Transverse colon (tissue), 4 donors: ENCODE data around the gene SPCS3. TPM values are rescaled to one million over a fixed set of nuclear protein-coding genes. Genes with fewer than 3 reads are reported as not detected.
A peak's percentile ranks its signal among the peaks of the same experiment; 100 is the strongest.

Experiments
- DNase-seq: peaks from one replicate; pipeline ENCODE4 v3.0.0-alpha.2; 2019
- H3K27ac ChIP-seq, 4 donors: fragments of 200-600 bp; sonication (generic); 2 replicates each; pipeline ENCODE4 v1.5.1; 2016 to 2018; ENCODE audit warnings: inconsistent platforms in 4 of 4
- H3K27me3 ChIP-seq: fragments of 200-600 bp; sonication (generic); 2 replicates; pipeline ENCODE4 v1.5.1; 2017; ENCODE audit warnings: inconsistent platforms
- H3K36me3 ChIP-seq, 4 donors: fragments of 200-600 bp; sonication (generic); 2 replicates each; pipeline ENCODE4 v1.5.1; 2017 to 2019; ENCODE audit warnings: inconsistent platforms in 4 of 4
- H3K4me1 ChIP-seq, 4 donors: fragments of 200-600 bp; sonication (generic); 2 replicates each; pipeline ENCODE4 v1.5.1; 2017 to 2020; ENCODE audit warnings: inconsistent platforms in 4 of 4
- H3K4me3 ChIP-seq, 4 donors: fragments of 200-600 bp; sonication (generic); 1 replicate in 1 of 4; 2 replicates in 3 of 4; pipeline versions ENCODE4 v1.5.1 to v1.6.1; 2017 to 2019; ENCODE audit warnings: inconsistent platforms in 4 of 4
- H3K9me3 ChIP-seq, 2 donors: fragments of 200-600 bp; sonication (generic); 2 replicates each; pipeline ENCODE4 v1.5.1; 2017 to 2019; ENCODE audit warnings: inconsistent platforms in 2 of 2
- EP300 ChIP-seq: sonication (generic); formaldehyde crosslinking; IDR thresholded peaks from one replicate; pipeline ENCODE4 v1.6.1; 2017; ENCODE audit warnings: antibody characterized with exemption, low read depth
- POLR2A ChIP-seq: fragments of 450-650 bp; IDR thresholded peaks from one replicate; pipeline ENCODE4 v1.6.1; 2016; ENCODE audit warnings: antibody characterized with exemption, mild to moderate bottlenecking, moderate library complexity
- POLR2AphosphoS5 ChIP-seq, 3 donors: sonication (generic); formaldehyde crosslinking; IDR thresholded peaks; one replicate each; pipeline ENCODE4 v1.6.1; 2016; ENCODE audit warnings: antibody characterized with exemption in 3 of 3
- WGBS, 2 donors: methylation state at CpG; one replicate each; pipeline ENCODE4 v1.1.5; 2018; ENCODE audit warnings: low coverage in 1 of 2; 5-methylcytosine and 5-hydroxymethylcytosine counted together
- in situ Hi-C, 4 donors: fragments of 200-750 bp; cut with MboI; loops; one replicate each; pipeline versions ENCODE4 v1.15.0 to v1.15.1; 2017; ENCODE audit warnings: low sequenced_read_pairs in 3 of 4, low pct_ligation_motif_present in 1 of 4, low pct_unique_long_range_greater_than_20kb in 1 of 4
- intact Hi-C: fragments of 100-400 bp; cut with DNase I; formaldehyde crosslinking; loops from one replicate; pipeline ENCODE4 v1.15.1; 2023; ENCODE audit warnings: low total_unique reads
- total RNA-seq, 4 donors: library from RNA; depleted of rRNA; stranded (reverse); fragments of >200 nt; gene quantifications; one replicate each; pipeline ENCODE4 v1.1.0, GENCODE V29; 2016
- TF ChIP-seq, protein P1 (sequence below), 5 experiments: fragments of 200-600 bp in 3 of 5; fragments of 450-650 bp in 2 of 5; sonication (generic) in 3 of 5; IDR thresholded peaks; 1 replicate in 2 of 5; 2 replicates in 3 of 5; pipeline ENCODE4 v1.5.1; 2016 to 2017; ENCODE audit warnings: antibody characterized with exemption in 5 of 5, inconsistent platforms in 3 of 5, mild to moderate bottlenecking in 2 of 5, moderate library complexity in 1 of 5

The SPCS3 gene
- 10 to 100 TPM; 23.2 to 77.8 (median 33.8) TPM for total RNA-seq

DNA sequence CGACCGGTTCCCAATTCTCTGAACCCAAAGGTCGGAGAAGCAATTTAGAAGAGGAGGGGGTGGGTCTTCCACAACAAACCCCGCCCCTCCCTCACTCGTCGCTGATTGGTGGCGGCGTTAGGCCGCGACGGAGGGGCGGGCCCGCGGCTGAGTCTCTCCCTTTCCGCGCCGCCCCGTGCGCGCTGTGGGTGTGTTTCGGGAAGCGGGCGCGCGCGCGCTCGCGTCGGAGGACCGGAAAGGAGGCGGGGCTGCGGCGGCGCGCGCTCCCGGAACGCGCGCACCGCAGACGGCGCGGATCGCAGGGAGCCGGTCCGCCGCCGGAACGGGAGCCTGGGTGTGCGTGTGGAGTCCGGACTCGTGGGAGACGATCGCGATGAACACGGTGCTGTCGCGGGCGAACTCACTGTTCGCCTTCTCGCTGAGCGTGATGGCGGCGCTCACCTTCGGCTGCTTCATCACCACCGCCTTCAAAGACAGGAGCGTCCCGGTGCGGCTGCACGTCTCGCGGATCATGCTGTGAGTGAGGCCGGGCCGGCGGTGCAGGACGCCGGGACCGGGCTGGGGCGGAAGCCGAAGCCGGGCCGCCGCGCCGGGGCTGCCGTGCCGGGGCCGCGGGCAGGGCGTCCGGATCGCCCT is at the start of gene SPCS3:
Gene SPCS3, plus strand, starts transcription at position 263 of the 636 bp plus-strand sequence. Its CDS starts 111 bp downstream, at position 374.
- no peaks in the 10 kb centered on the region for H3K9me3 ChIP-seq
- DNase-seq = peak; percentile 97
- H3K4me3 ChIP-seq = peak within 1 kb of the TSS; percentile 68 to 95 (median 94)
- intact Hi-C loops (no loop called here), in situ Hi-C loops (loop anchor here in 2 of 4 donors (10.0 to 25.0 kb wide), 2 partner anchors 125 to 258 kb away; partner anchors contain the start of genes SPATA4 (in 1 of the 2) and WDR17 (in 1 of the 2))
- H3K27me3 ChIP-seq = no peaks in the 10 kb centered on the region
- no peaks in the 10 kb centered on the region for H3K36me3 ChIP-seq
- TF ChIP-seq POLR2AphosphoS5 (IDR thresholded peaks at IDR 0.05) = peak; percentile 84 to 95 (median 94)
- TF ChIP-seq EP300 = no peak
- peak; percentile 82 for TF ChIP-seq POLR2A
- WGBS, 2 donors = 0 to 1% methylated on average over 3 to 32 of the region's 94 CpGs
- peaks cover 0 to 44% (median 34%) of the 10 kb centered on the region in 4 donors for H3K4me1 ChIP-seq
- peak within 1 kb of the TSS; percentile 96 to 100 (median 99) for H3K27ac ChIP-seq

DNA sequence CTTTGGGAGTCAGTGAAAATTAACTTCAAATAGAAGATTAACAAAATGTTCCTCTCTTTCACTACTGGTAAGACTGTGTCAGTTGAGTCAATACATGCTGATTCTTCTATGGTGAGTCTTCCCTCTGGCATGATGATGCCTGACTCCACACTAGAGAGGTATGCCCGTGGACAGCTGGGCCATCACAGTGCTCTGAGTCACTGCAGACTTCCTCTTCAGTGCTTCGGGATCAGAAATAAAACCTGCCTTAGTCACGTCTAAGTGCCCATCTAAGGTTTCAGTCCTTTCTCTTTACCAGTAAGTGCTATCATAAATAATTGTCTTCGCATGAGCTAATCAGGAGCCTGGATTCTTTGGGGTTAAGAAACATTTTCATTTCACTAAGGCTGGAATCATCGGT is 49.1 kb upstream of the SPCS3 start:
- Histone ChIP-seq H3K4me1 (peaks cover 0 to 3% (median 0%) of the 10 kb centered on the region in 4 donors), H3K36me3 (no peaks in the 10 kb centered on the region), H3K9me3 (no peaks in the 10 kb centered on the region), H3K4me3 (no peak overlapping the region), H3K27me3 (no peaks in the 10 kb centered on the region), H3K27ac (peak overlapping the region in 3 of 4 donors; percentile 21 to 56 (median 49))
- TF ChIP-seq EP300 (no peak), POLR2A (no peak), POLR2AphosphoS5 (IDR thresholded peaks at IDR 0.05) (peak; percentile 28 to 51 (median 41))
- TF ChIP-seq, protein P1, sequence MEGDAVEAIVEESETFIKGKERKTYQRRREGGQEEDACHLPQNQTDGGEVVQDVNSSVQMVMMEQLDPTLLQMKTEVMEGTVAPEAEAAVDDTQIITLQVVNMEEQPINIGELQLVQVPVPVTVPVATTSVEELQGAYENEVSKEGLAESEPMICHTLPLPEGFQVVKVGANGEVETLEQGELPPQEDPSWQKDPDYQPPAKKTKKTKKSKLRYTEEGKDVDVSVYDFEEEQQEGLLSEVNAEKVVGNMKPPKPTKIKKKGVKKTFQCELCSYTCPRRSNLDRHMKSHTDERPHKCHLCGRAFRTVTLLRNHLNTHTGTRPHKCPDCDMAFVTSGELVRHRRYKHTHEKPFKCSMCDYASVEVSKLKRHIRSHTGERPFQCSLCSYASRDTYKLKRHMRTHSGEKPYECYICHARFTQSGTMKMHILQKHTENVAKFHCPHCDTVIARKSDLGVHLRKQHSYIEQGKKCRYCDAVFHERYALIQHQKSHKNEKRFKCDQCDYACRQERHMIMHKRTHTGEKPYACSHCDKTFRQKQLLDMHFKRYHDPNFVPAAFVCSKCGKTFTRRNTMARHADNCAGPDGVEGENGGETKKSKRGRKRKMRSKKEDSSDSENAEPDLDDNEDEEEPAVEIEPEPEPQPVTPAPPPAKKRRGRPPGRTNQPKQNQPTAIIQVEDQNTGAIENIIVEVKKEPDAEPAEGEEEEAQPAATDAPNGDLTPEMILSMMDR (IDR thresholded peaks at IDR 0.05) = no peak
- intact Hi-C loops (no loop called here), in situ Hi-C loops (no loop called here)
- no peak for DNase-seq
- WGBS, 2 donors = 58 to 76% methylated on average over 2 to 5 of the region's 5 CpGs

DNA sequence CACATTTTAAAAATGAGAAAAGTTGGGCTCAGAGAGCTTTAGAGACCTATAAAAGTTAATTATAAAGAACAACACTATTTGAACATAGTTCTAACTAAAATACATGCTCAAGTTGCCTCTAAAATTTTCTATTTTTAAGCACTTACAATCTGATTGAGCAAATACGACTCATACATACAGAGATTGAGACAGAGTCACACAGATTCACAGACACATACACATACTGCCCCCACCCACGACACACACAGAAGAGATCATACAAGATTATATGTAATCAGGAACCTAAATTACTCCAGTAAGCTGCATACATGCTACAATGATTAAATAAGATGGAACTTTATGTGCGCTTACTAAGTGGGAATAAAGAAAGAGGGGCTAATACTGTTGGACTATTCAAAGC is 48.0 kb upstream of the SPCS3 start:
- H3K4me1 ChIP-seq = peaks cover 0 to 3% (median 0%) of the 10 kb centered on the region in 4 donors
- TF ChIP-seq POLR2AphosphoS5 (IDR thresholded peaks at IDR 0.05) = no peak
- no peak for TF ChIP-seq POLR2A
- TF ChIP-seq, protein P1 (IDR thresholded peaks at IDR 0.05) = no peak
- TF ChIP-seq EP300 = no peak
- in situ Hi-C loops (no loop called here), intact Hi-C loops (no loop called here)
- WGBS, 2 donors = 75 to 79% methylated on average over 3 of the region's 3 CpGs
- no peaks in the 10 kb centered on the region for H3K36me3 ChIP-seq
- no peak overlapping the region for H3K4me3 ChIP-seq
- H3K27me3 ChIP-seq = no peaks in the 10 kb centered on the region
- DNase-seq = no peak
- peak overlapping the region in 1 of 4 donors; percentile 56 for H3K27ac ChIP-seq
- H3K9me3 ChIP-seq = no peaks in the 10 kb centered on the region

DNA sequence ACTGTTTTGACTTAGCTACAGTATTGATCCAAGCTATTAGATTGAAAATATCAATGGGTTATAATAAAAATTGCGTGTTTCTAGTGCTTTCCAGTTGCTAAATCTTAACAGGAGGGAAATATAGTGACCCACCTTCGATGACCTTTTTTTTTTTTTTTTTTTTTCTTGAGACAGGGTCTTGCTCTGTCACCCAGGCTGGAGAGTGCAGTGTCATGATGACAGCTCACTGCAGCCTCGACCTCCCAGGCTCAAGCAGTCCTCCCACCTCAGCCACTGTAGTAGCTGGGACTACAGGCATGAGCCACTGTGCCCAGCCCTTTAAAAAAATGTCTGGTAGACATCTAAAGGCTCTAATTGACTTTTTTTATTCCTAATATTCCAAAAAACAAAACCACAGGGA is 47.0 kb upstream of the SPCS3 start:
- no peak for DNase-seq
- Histone ChIP-seq H3K4me1 (peaks cover 0 to 3% (median 0%) of the 10 kb centered on the region in 4 donors), H3K36me3 (no peaks in the 10 kb centered on the region), H3K27me3 (no peaks in the 10 kb centered on the region), H3K9me3 (no peaks in the 10 kb centered on the region), H3K27ac (no peak overlapping the region), H3K4me3 (no peak overlapping the region)
- TF ChIP-seq POLR2A = no peak
- TF ChIP-seq EP300 = no peak
- TF ChIP-seq POLR2AphosphoS5 (IDR thresholded peaks at IDR 0.05) = no peak
- TF ChIP-seq, protein P1 (IDR thresholded peaks at IDR 0.05) = no peak
- 55 to 72% methylated on average over 3 of the region's 3 CpGs for WGBS, 2 donors
- in situ Hi-C loops = no loop called here
- intact Hi-C loops = no loop called here
